ENCODE measurements around the gene ALX4.

- TF ChIP-seq, protein P1, sequence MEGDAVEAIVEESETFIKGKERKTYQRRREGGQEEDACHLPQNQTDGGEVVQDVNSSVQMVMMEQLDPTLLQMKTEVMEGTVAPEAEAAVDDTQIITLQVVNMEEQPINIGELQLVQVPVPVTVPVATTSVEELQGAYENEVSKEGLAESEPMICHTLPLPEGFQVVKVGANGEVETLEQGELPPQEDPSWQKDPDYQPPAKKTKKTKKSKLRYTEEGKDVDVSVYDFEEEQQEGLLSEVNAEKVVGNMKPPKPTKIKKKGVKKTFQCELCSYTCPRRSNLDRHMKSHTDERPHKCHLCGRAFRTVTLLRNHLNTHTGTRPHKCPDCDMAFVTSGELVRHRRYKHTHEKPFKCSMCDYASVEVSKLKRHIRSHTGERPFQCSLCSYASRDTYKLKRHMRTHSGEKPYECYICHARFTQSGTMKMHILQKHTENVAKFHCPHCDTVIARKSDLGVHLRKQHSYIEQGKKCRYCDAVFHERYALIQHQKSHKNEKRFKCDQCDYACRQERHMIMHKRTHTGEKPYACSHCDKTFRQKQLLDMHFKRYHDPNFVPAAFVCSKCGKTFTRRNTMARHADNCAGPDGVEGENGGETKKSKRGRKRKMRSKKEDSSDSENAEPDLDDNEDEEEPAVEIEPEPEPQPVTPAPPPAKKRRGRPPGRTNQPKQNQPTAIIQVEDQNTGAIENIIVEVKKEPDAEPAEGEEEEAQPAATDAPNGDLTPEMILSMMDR (IDR thresholded peaks at IDR 0.05), result no peak
- no peak for TF ChIP-seq POLR2A (IDR thresholded peaks at IDR 0.05)
Observed at GRCh38 chr11:44277196-44278090, 32.5 kb downstream of the ALX4 start.
